IMR-90 (cell line): ENCODE data around the gene PROZ. TPM values are rescaled to one million over a fixed set of nuclear protein-coding genes. Genes with fewer than 3 reads are reported as not detected.

Experiments used
- ATAC-seq: fragments of 200-7000 bp; cut with Tn5 transposase; 2 replicates; pipeline ENCODE4 v1.9.1; 2020; ENCODE audit warnings: low read depth, mild to moderate bottlenecking, moderate library complexity
- BruUV-seq: library from RNA; stranded (reverse); fragments of 400-500 nt; replicated peaks from 2 replicates; lab custom pipeline; 2021; lab: Mats Ljungman, UMichigan
- CTCF ChIA-PET: fragments of 300-600 bp; formaldehyde crosslinking; extraction: SDS; loops from one replicate; lab custom pipeline; 2021; ENCODE audit warnings: antibody characterized with exemption; lab: Yijun Ruan, JAX
- POLR2A ChIA-PET: fragments of 300-600 bp; sonication (Branson Sonifier 250); formaldehyde crosslinking; loops from one replicate; lab custom pipeline; 2022; ENCODE audit warnings: antibody characterized with exemption; ENCODE audit not compliant: unreplicated experiment; lab: Charles Lee
- DNase-seq: peaks from one replicate; pipeline ENCODE4 v3.0.0; 2013
- H2AFZ ChIP-seq: replicated peaks from 2 replicates; pipeline ENCODE3; 2013; ENCODE audit warnings: low read length, mild to moderate bottlenecking; ENCODE audit not compliant: poor library complexity
- H2AK5ac ChIP-seq: 2 replicates; pipeline ENCODE4 v1.6.1; 2013; ENCODE audit warnings: low read depth, low read length, inconsistent platforms
- H2AK9ac ChIP-seq: replicated peaks from 2 replicates; pipeline ENCODE3; 2013; ENCODE audit warnings: mild to moderate bottlenecking, low read depth, low read length, moderate library complexity; ENCODE audit not compliant: poor library complexity
- H2BK120ac ChIP-seq: 2 replicates; pipeline ENCODE4 v1.6.1; 2013; ENCODE audit warnings: low read depth, low read length, inconsistent platforms
- H2BK15ac ChIP-seq: 3 replicates; pipeline ENCODE4 v1.6.1; 2013; ENCODE audit warnings: low read depth, low read length, inconsistent platforms
- H2BK20ac ChIP-seq: 2 replicates; pipeline ENCODE4 v1.6.1; 2013; ENCODE audit warnings: low read depth, mild to moderate bottlenecking, inconsistent platforms, low read length, moderate library complexity
- H2BK5ac ChIP-seq: 2 replicates; pipeline ENCODE4 v1.6.1; 2013; ENCODE audit warnings: mild to moderate bottlenecking, low read depth, low read length, inconsistent platforms; ENCODE audit not compliant: poor library complexity, severe bottlenecking
- H3K14ac ChIP-seq: replicated peaks from 2 replicates; pipeline ENCODE4 v1.6.1; 2013; ENCODE audit warnings: low read depth, low read length, inconsistent platforms
- H3K18ac ChIP-seq: 2 replicates; pipeline ENCODE4 v1.6.1; 2013; ENCODE audit warnings: low read depth, low read length, control low read depth
- H3K23ac ChIP-seq: 2 replicates; pipeline ENCODE4 v1.6.1; 2013; ENCODE audit warnings: low read depth, low read length, inconsistent platforms
- H3K27ac ChIP-seq: 2 replicates; pipeline ENCODE4 v1.5.1; 2013; ENCODE audit warnings: mild to moderate bottlenecking, control low read depth, low read length; ENCODE audit not compliant: insufficient read depth
- H3K27me3 ChIP-seq: 2 replicates; pipeline ENCODE4 v1.6.1; 2013; ENCODE audit warnings: low read length; ENCODE audit not compliant: control insufficient read depth, insufficient read depth
- H3K36me3 ChIP-seq: 2 replicates; pipeline ENCODE4 v1.6.1; 2013; ENCODE audit warnings: low read length, mixed read lengths; ENCODE audit not compliant: control insufficient read depth, insufficient read depth
- H3K4ac ChIP-seq: 2 replicates; pipeline ENCODE4 v1.6.1; 2013; ENCODE audit warnings: low read depth, low read length, inconsistent platforms
- H3K4me1 ChIP-seq: 2 replicates; pipeline ENCODE4 v1.6.1; 2013; ENCODE audit warnings: low read length, mixed read lengths; ENCODE audit not compliant: control insufficient read depth, insufficient read depth
- H3K4me2 ChIP-seq: 2 replicates; pipeline ENCODE4 v1.6.1; 2013; ENCODE audit warnings: low read depth, mild to moderate bottlenecking, control low read depth, low read length, moderate library complexity
- H3K4me3 ChIP-seq: 2 replicates; pipeline ENCODE4 v1.5.1; 2013; ENCODE audit warnings: low read depth, mild to moderate bottlenecking, control low read depth, low read length, moderate library complexity; ENCODE audit not compliant: insufficient read depth
- H3K56ac ChIP-seq: 2 replicates; pipeline ENCODE4 v1.6.1; 2013; ENCODE audit warnings: low read length, inconsistent platforms; ENCODE audit not compliant: insufficient read depth; ENCODE audit errors: extremely low read depth
- H3K79me1 ChIP-seq, 2 experiments: 2 replicates each; pipeline ENCODE4 v1.6.1; 2013; ENCODE audit warnings: low read length in 2 of 2, inconsistent platforms in 1 of 2, low read depth in 1 of 2
- H3K9ac ChIP-seq: 2 replicates; pipeline ENCODE4 v1.6.1; 2013; ENCODE audit warnings: low read depth, low read length, control low read depth
- H3K9me1 ChIP-seq: 2 replicates; pipeline ENCODE4 v1.6.1; 2013; ENCODE audit warnings: low read length, inconsistent platforms; ENCODE audit not compliant: insufficient read depth
- H3K9me3 ChIP-seq: 2 replicates; pipeline ENCODE4 v1.6.1; 2013; ENCODE audit warnings: low read length; ENCODE audit not compliant: control insufficient read depth, insufficient read depth
- H4K20me1 ChIP-seq: 2 replicates; pipeline ENCODE4 v1.6.1; 2013; ENCODE audit warnings: low read length, inconsistent platforms; ENCODE audit not compliant: insufficient read depth
- H4K5ac ChIP-seq: 2 replicates; pipeline ENCODE4 v1.6.1; 2013; ENCODE audit warnings: mild to moderate bottlenecking, low read depth, low read length, control low read depth
- H4K8ac ChIP-seq, 2 experiments: 2 replicates each; pipeline ENCODE4 v1.6.1; 2013; ENCODE audit warnings: low read depth in 2 of 2, low read length in 2 of 2, control low read depth in 1 of 2, inconsistent platforms in 1 of 2
- H4K91ac ChIP-seq: 2 replicates; pipeline ENCODE4 v1.6.1; 2013; ENCODE audit warnings: low read depth, low read length, inconsistent platforms; ENCODE audit not compliant: insufficient read depth
- CEBPB ChIP-seq: IDR thresholded peaks from 2 replicates; pipeline ENCODE4 v1.6.1; 2012; ENCODE audit warnings: low read depth, low read length, improper control_type of control experiment
- CHD1 ChIP-seq: IDR thresholded peaks from 2 replicates; pipeline ENCODE4 v1.6.1; 2012; ENCODE audit warnings: low read depth, low read length, improper control_type of control experiment
- FOS ChIP-seq: fragments of 150-350 bp; IDR thresholded peaks from 2 replicates; pipeline ENCODE4 v1.6.1; 2016; ENCODE audit warnings: low read depth, low read length
- MAFK ChIP-seq: IDR thresholded peaks from 2 replicates; pipeline ENCODE4 v1.6.1; 2012; ENCODE audit warnings: low read depth, low read length, improper control_type of control experiment
- MAZ ChIP-seq: IDR thresholded peaks from 2 replicates; pipeline ENCODE4 v1.6.1; 2012; ENCODE audit warnings: low read depth, mild to moderate bottlenecking, low read length, improper control_type of control experiment, moderate library complexity, borderline replicate concordance
- MXI1 ChIP-seq: IDR thresholded peaks from 2 replicates; pipeline ENCODE4 v1.6.1; 2012; ENCODE audit warnings: low read depth, mild to moderate bottlenecking, low read length, moderate library complexity, borderline replicate concordance
- NFE2L2 ChIP-seq: fragments of 150-350 bp; IDR thresholded peaks from 2 replicates; pipeline ENCODE4 v1.6.1; 2016; ENCODE audit warnings: low read depth, mild to moderate bottlenecking, low read length
- POLR2A ChIP-seq: IDR thresholded peaks from 2 replicates; pipeline ENCODE4 v1.6.1; 2012; ENCODE audit warnings: mild to moderate bottlenecking, low read depth, low read length
- RAD21 ChIP-seq: IDR thresholded peaks from 2 replicates; pipeline ENCODE4 v1.6.1; 2012; ENCODE audit warnings: low read length, improper control_type of control experiment
- RCOR1 ChIP-seq: IDR thresholded peaks from 2 replicates; pipeline ENCODE4 v1.6.1; 2012; ENCODE audit warnings: mild to moderate bottlenecking, low read length, improper control_type of control experiment; ENCODE audit not compliant: insufficient replicate concordance
- RFX5 ChIP-seq: IDR thresholded peaks from 2 replicates; pipeline ENCODE4 v1.8.0; 2012; ENCODE audit warnings: low read depth, mild to moderate bottlenecking, low read length, moderate library complexity
- SMC3 ChIP-seq: fragments of 150-350 bp; IDR thresholded peaks from 2 replicates; pipeline ENCODE4 v1.6.1; 2016; ENCODE audit warnings: low read depth, mild to moderate bottlenecking, antibody characterized with exemption, low read length, moderate library complexity
- WGBS, 2 experiments: methylation state at CpG; one replicate each; pipeline versions ENCODE4 v1.1.5 to v1.1.7; 2013; ENCODE audit warnings: missing lambda C conversion rate in 2 of 2; ENCODE audit not compliant: insufficient read length in 1 of 2; ENCODE audit errors: extremely low coverage in 2 of 2; 5-methylcytosine and 5-hydroxymethylcytosine counted together
- dilution Hi-C: fragments of 300-500 bp; cut with HindIII; formaldehyde crosslinking; loops from one replicate; pipeline ENCODE4 v1.14.3; 2018; ENCODE audit warnings: low sequenced_read_pairs; ENCODE audit not compliant: unreplicated experiment
- in situ Hi-C: fragments of 300-500 bp; cut with MboI; formaldehyde crosslinking; loops from 3 replicates; pipeline ENCODE4 v1.14.3; 2019; ENCODE audit warnings: low sequenced_read_pairs, inconsistent platforms, mixed read lengths
- intact Hi-C: fragments of 100-400 bp; cut with micrococcal nuclease; formaldehyde crosslinking; loops from 2 replicates; pipeline ENCODE4 v1.10.0; 2022
- polyA plus RNA-seq, 3 experiments: library from polyadenylated mRNA; depleted of rRNA; stranded (reverse); fragments of >200 nt; gene quantifications; 2 replicates each; pipeline ENCODE4 v1.2.3, GENCODE V29; 2012; ENCODE audit warnings: low replicate concordance in 1 of 3
- total RNA-seq: library from RNA; depleted of rRNA; stranded (reverse); fragments of >200 nt; gene quantifications from 2 replicates; pipeline ENCODE4 v1.2.3, GENCODE V29; 2012
- TF ChIP-seq, protein P1 (sequence below): fragments of 150-350 bp; IDR thresholded peaks from 2 replicates; pipeline ENCODE4 v1.6.1; 2017; ENCODE audit warnings: mild to moderate bottlenecking, antibody characterized with exemption, low read length, low read depth
- TF ChIP-seq, protein P2 (sequence below): fragments of 150-350 bp; IDR thresholded peaks from 2 replicates; pipeline ENCODE4 v1.6.1; 2016; ENCODE audit warnings: low read depth, mild to moderate bottlenecking, low read length, moderate library complexity, borderline replicate concordance

PROZ gene
- total and polyA plus RNA-seq, 2 of the 4 experiments (the other 2 are of a cell fraction), result not detected

DNA sequence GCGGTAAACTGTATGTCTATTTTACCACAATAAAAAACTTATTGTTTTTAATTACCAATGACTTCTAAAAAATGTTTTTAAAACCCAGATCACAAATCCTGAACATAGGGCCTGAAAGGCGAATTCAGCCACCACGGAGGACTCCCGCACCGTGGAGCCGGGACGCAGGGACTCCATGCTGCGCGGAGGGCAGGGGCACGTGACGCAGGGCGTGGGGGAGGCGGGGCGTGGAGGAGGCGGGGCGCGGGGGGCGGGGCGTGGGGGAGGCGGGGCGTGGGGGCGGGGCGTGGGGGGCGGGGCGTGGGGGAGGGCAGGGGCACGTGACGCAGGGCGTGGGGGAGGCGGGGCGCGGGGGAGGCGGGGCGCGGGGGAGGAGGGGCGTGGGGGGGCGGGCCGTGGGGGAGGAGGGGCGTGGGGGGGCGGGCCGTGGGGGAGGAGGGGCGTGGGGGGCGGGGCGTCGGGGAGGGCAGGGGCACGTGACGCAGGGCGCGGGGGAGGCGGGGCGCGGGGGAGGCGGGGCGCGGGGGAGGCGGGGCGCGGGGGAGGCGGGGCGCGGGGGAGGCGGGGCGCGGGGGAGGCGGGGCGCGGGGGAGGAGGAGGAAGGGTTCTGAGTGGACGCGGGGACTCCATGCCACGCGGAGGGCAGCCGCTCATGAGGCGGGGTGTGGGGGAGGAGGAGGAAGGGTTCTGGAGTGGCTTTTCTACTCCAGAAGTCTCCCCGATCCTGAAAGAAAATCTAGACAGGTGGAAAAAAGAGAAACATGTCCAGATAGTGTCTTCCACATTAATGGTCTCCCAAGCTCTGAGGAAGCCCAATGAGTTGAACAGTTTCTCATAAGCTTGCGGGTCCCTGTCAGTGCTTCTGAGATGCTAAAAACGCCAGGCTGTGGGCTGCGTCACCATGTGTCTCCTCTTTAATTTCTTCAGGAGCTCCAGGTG is 4.4 kb upstream of the PROZ start:
- Histone ChIP-seq H2AK9ac (peak overlapping the region; percentile 21), H3K4me2 (peak overlapping the region; percentile 70), H4K91ac (peak overlapping the region; percentile 74), H2AFZ (peak overlapping the region; percentile 81), H3K9me1 (peaks cover 5% of the 10 kb centered on the region; the same call in 1 of the 2 replicates), H3K4me1 (peaks cover 11% of the 10 kb centered on the region), H3K23ac (peak overlapping the region; percentile 81), H4K20me1 (no peaks in the 10 kb centered on the region), H3K18ac (peak overlapping the region; percentile 70), H3K14ac (peak overlapping the region; percentile 91), H2AK5ac (peak overlapping the region; percentile 81), H3K9ac (peak overlapping the region; percentile 59), H3K4ac (peak overlapping the region; percentile 77), H4K5ac (peak overlapping the region; percentile 92), H2BK20ac (peak overlapping the region; percentile 27; the same call in 1 of the 2 replicates), H3K79me1 (no peaks in the 10 kb centered on the region), H3K4me3 (peak overlapping the region; percentile 38), H2BK5ac (peak overlapping the region; percentile 56), H3K9me3 (no peaks in the 10 kb centered on the region), H2BK15ac (peak overlapping the region; percentile 80; the same call in 2 of the 3 replicates), H2BK120ac (peak overlapping the region; percentile 71), H3K36me3 (no peaks in the 10 kb centered on the region), H3K27ac (peak overlapping the region; percentile 68), H3K27me3 (no peaks in the 10 kb centered on the region), H4K8ac (peak overlapping the region; percentile 94 to 98), H3K56ac (peak overlapping the region; percentile 36)
- ChIA-PET POLR2A (interaction anchor here (0.6 kb wide), 1 partner anchor 252 kb away, joined by 3 read pairs; no protein-coding TSS in a partner anchor), CTCF (no interaction called here)
- 42% methylated on average over 2 of the region's 76 CpGs; no CpG with 5 or more reads in 1 of the 2 experiments for WGBS, 2 experiments
- DNase-seq (peak; percentile 51), ATAC-seq (peak; percentile 80)
- dilution Hi-C loops (no loop called here), intact Hi-C loops (loop anchor here (2.0 kb wide), 1 partner anchor 57 kb away; no protein-coding TSS in a partner anchor), in situ Hi-C loops (no loop called here)
- BruUV-seq, result no TSS peak
- TF ChIP-seq NFE2L2 (no peak), CHD1 (no peak), MAZ (peak; percentile 45; the same call in 1 of the 2 replicates), CEBPB (no peak), MXI1 (peak; percentile 41; the same call in 1 of the 2 replicates), SMC3 (no peak), RCOR1 (no peak), FOS (no peak), POLR2A (peak; percentile 46; the same call in 1 of the 2 replicates), MAFK (no peak), RAD21 (no peak), RFX5 (no peak)
- TF ChIP-seq, protein P1, sequence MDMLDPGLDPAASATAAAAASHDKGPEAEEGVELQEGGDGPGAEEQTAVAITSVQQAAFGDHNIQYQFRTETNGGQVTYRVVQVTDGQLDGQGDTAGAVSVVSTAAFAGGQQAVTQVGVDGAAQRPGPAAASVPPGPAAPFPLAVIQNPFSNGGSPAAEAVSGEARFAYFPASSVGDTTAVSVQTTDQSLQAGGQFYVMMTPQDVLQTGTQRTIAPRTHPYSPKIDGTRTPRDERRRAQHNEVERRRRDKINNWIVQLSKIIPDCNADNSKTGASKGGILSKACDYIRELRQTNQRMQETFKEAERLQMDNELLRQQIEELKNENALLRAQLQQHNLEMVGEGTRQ, result peak; percentile 91
- TF ChIP-seq, protein P2, sequence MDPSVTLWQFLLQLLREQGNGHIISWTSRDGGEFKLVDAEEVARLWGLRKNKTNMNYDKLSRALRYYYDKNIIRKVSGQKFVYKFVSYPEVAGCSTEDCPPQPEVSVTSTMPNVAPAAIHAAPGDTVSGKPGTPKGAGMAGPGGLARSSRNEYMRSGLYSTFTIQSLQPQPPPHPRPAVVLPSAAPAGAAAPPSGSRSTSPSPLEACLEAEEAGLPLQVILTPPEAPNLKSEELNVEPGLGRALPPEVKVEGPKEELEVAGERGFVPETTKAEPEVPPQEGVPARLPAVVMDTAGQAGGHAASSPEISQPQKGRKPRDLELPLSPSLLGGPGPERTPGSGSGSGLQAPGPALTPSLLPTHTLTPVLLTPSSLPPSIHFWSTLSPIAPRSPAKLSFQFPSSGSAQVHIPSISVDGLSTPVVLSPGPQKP, result no peak
